HCT116 (cell line): ENCODE measurements around the gene ARID2. TPM values are rescaled to one million over a fixed set of nuclear protein-coding genes. Genes with fewer than 3 reads are reported as not detected.

Experiments
- ATAC-seq: fragments of 200-7000 bp; cut with Tn5 transposase; 2 replicates; pipeline ENCODE4 v1.9.1; 2020; ENCODE audit warnings: mild to moderate bottlenecking, moderate library complexity
- BruUV-seq: library from RNA; stranded (reverse); fragments of 400-500 nt; replicated peaks from 2 replicates; lab custom pipeline; 2021; lab: Mats Ljungman, UMichigan
- CTCF ChIA-PET: fragments of 300-600 bp; sonication (Branson Sonifier 250); formaldehyde crosslinking; loops from one replicate; lab custom pipeline; 2021; ENCODE audit warnings: antibody characterized with exemption; lab: Charles Lee
- POLR2A ChIA-PET: fragments of 300-600, 350-600 bp; sonication (Branson Sonifier 250); formaldehyde crosslinking; loops from one replicate; lab custom pipeline; 2021; ENCODE audit warnings: antibody characterized with exemption; lab: Charles Lee
- RAD21 ChIA-PET, 2 experiments: fragments of 300-600 bp; sonication (Branson Sonifier 250); formaldehyde crosslinking; loops; one replicate each; lab custom pipeline; 2023; ENCODE audit warnings: low total read pairs in 2 of 2; ENCODE audit not compliant: uncharacterized antibody in 2 of 2, unreplicated experiment in 2 of 2, low non-redundant PET in 1 of 2; lab: Charles Lee
- DNase-seq: peaks from one replicate; pipeline ENCODE4 v3.0.0-alpha.2; 2010; ENCODE audit warnings: low read depth, low spot score
- H2AFZ ChIP-seq: fragments of 200-600 bp; shearing (Covaris generic), sonication (generic); 2 replicates; pipeline ENCODE4 v1.6.1; 2017; ENCODE audit warnings: low read depth, mixed run types, mixed read lengths, antibody characterized with exemption, low read length; ENCODE audit not compliant: poor library complexity, severe bottlenecking
- H3K27ac ChIP-seq: 2 replicates; pipeline ENCODE4 v1.5.1; 2012; ENCODE audit warnings: low read depth, low read length
- H3K27me3 ChIP-seq: fragments of 200-600 bp; sonication (generic); 2 replicates; pipeline ENCODE4 v1.6.1; 2016; ENCODE audit warnings: mixed run types, low read length, mixed read lengths; ENCODE audit not compliant: insufficient read depth
- H3K36me3 ChIP-seq, 2 experiments: fragments of 200-500 bp in 1 of 2; fragments of 200-600 bp in 1 of 2; sonication (Bioruptor generic) in 1 of 2; sonication (generic) in 1 of 2; 2 replicates each; pipeline versions ENCODE4 v1.5.1 to v1.6.1; 2014 to 2016; ENCODE audit warnings: low read length in 2 of 2, inconsistent platforms in 1 of 2, mixed read lengths in 1 of 2, mixed run types in 1 of 2; ENCODE audit not compliant: insufficient read depth in 2 of 2, control insufficient read depth in 1 of 2
- H3K4me1 ChIP-seq, 2 experiments: fragments of 200-600 bp in 1 of 2; sonication (generic) in 1 of 2; 2 replicates each; pipeline versions ENCODE4 v1.5.1 to v1.6.1; 2012 to 2017; ENCODE audit warnings: low read length in 2 of 2, inconsistent platforms in 1 of 2, mild to moderate bottlenecking in 1 of 2, mixed read lengths in 1 of 2, mixed run types in 1 of 2, moderate library complexity in 1 of 2; ENCODE audit not compliant: insufficient read depth in 2 of 2, control insufficient read depth in 1 of 2
- H3K4me2 ChIP-seq: fragments of 200-600 bp; sonication (generic); 2 replicates; pipeline ENCODE4 v1.6.1; 2017; ENCODE audit warnings: mixed run types, low read length, mixed read lengths
- H3K4me3 ChIP-seq, 2 experiments: fragments of 200-600 bp in 1 of 2; sonication (generic) in 1 of 2; replicated peaks in 1 of 2; 2 replicates each; pipeline ENCODE4 v1.5.1; 2011 to 2016; ENCODE audit warnings: low read length in 2 of 2, control low read depth in 1 of 2, low read depth in 1 of 2, mild to moderate bottlenecking in 1 of 2, mixed read lengths in 1 of 2, mixed run types in 1 of 2
- H3K79me2 ChIP-seq: fragments of 200-600 bp; sonication (generic); 2 replicates; pipeline ENCODE4 v1.6.1; 2017; ENCODE audit warnings: mild to moderate bottlenecking, mixed run types, low read length, moderate library complexity, mixed read lengths; ENCODE audit not compliant: insufficient read depth
- H3K9ac ChIP-seq: fragments of 200-600 bp; sonication (generic); 2 replicates; pipeline ENCODE4 v1.6.1; 2016; ENCODE audit warnings: low read length, mixed read lengths
- H3K9me2 ChIP-seq: fragments of 200-600 bp; sonication (generic), shearing (Covaris generic); 2 replicates; pipeline ENCODE4 v1.6.1; 2017; ENCODE audit warnings: mixed run types, mild to moderate bottlenecking, moderate library complexity; ENCODE audit not compliant: insufficient read depth
- H3K9me3 ChIP-seq, 2 experiments: fragments of 200-500 bp in 1 of 2; fragments of 200-600 bp in 1 of 2; sonication (Bioruptor generic) in 1 of 2; sonication (generic) in 1 of 2; 2 replicates each; pipeline ENCODE4 v1.6.1; 2014 to 2017; ENCODE audit warnings: low read length in 2 of 2, mixed read lengths in 2 of 2, inconsistent platforms in 1 of 2, low read depth in 1 of 2, mild to moderate bottlenecking in 1 of 2, mixed run types in 1 of 2, moderate library complexity in 1 of 2; ENCODE audit not compliant: control insufficient read depth in 1 of 2, insufficient read depth in 1 of 2
- H4K20me1 ChIP-seq: fragments of 200-600 bp; sonication (generic), shearing (Covaris generic); 2 replicates; pipeline ENCODE4 v1.6.1; 2017; ENCODE audit warnings: mixed run types, mild to moderate bottlenecking, moderate library complexity; ENCODE audit not compliant: insufficient read depth
- CBX3 ChIP-seq: IDR thresholded peaks from 2 replicates; pipeline ENCODE4 v1.6.1; 2012; ENCODE audit warnings: low read depth
- CTCF ChIP-seq, 3 experiments: fragments of 200-600 bp in 1 of 3; sonication (generic) in 1 of 3; IDR thresholded peaks in 2 of 3; conservative IDR thresholded peaks in 1 of 3; 2 replicates each; pipeline ENCODE4 v1.5.1; 2012 to 2017; ENCODE audit warnings: low read depth in 2 of 3, low read length in 2 of 3, antibody characterized with exemption in 1 of 3, borderline replicate concordance in 1 of 3, control low read depth in 1 of 3, mild to moderate bottlenecking in 1 of 3, mixed read lengths in 1 of 3, mixed run types in 1 of 3, moderate library complexity in 1 of 3; ENCODE audit not compliant: insufficient read depth in 1 of 3
- EGR1 ChIP-seq: IDR thresholded peaks from 2 replicates; pipeline ENCODE4 v1.6.1; 2012; ENCODE audit warnings: low read depth
- ELF1 ChIP-seq: IDR thresholded peaks from 2 replicates; pipeline ENCODE4 v1.6.1; 2012; ENCODE audit warnings: low read depth, borderline replicate concordance
- EZH2 ChIP-seq: fragments of 200-600 bp; sonication (generic); IDR thresholded peaks from 2 replicates; pipeline ENCODE4 v1.6.1; 2017; ENCODE audit warnings: antibody characterized with exemption, mixed run types
- JUND ChIP-seq: IDR thresholded peaks from 2 replicates; pipeline ENCODE4 v1.6.1; 2012
- POLR2A ChIP-seq: IDR thresholded peaks from 2 replicates; pipeline ENCODE4 v1.7.0; 2011; ENCODE audit warnings: borderline replicate concordance; ENCODE audit not compliant: insufficient read depth, insufficient read length; ENCODE audit errors: extremely low read depth
- POLR2AphosphoS5 ChIP-seq: IDR thresholded peaks from 2 replicates; pipeline ENCODE4 v1.6.1; 2011; ENCODE audit warnings: mild to moderate bottlenecking, low read depth, low read length, moderate library complexity
- REST ChIP-seq: IDR thresholded peaks from 2 replicates; pipeline ENCODE4 v1.6.1; 2012; ENCODE audit warnings: low read depth
- SP1 ChIP-seq: IDR thresholded peaks from 2 replicates; pipeline ENCODE4 v1.6.1; 2012; ENCODE audit warnings: low read depth
- SRF ChIP-seq: IDR thresholded peaks from 2 replicates; pipeline ENCODE4 v1.6.1; 2012; ENCODE audit warnings: low read depth
- intact Hi-C: fragments of 100-400 bp; cut with micrococcal nuclease; formaldehyde crosslinking; loops from 2 replicates; pipeline ENCODE4 v1.10.0; 2022
- total RNA-seq: library from RNA; stranded (reverse); gene quantifications from one replicate; pipeline ENCODE4 v1.2.1, GENCODE V29; 2021; ENCODE audit not compliant: unreplicated experiment

Gene ARID2
- total RNA-seq, 1 experiment from 2014 or later: 30.5 TPM

- H3K9me2 ChIP-seq: no peaks in the 10 kb centered on the region
- no peak overlapping the region for H3K27ac ChIP-seq
- H3K9ac ChIP-seq: no peak overlapping the region
- no peaks in the 10 kb centered on the region for H3K27me3 ChIP-seq
- ChIA-PET CTCF (no interaction called here), RAD21 (no interaction called here), POLR2A (no interaction called here)
- H4K20me1 ChIP-seq: no peaks in the 10 kb centered on the region
- H3K4me1 ChIP-seq: no peaks in the 10 kb centered on the region
- ATAC-seq: no peak
- no peak overlapping the region for H3K4me2 ChIP-seq
- no peaks in the 10 kb centered on the region for H3K9me3 ChIP-seq
- H2AFZ ChIP-seq: no peak overlapping the region
- intact Hi-C loops: no loop called here
- peaks cover 2 to 6% of the 10 kb centered on the region in 2 experiments; a peak in 2 of 4 replicates for H3K36me3 ChIP-seq
- DNase-seq: no peak
- no TSS peak for BruUV-seq
- H3K4me3 ChIP-seq: no peak overlapping the region
- TF ChIP-seq REST: no peak
- TF ChIP-seq EZH2: no peak
- no peak for TF ChIP-seq SP1
- no peak for TF ChIP-seq SRF
- no peak for TF ChIP-seq ELF1
- TF ChIP-seq EGR1: no peak
- no peak for TF ChIP-seq POLR2AphosphoS5
- no peak for TF ChIP-seq POLR2A
- TF ChIP-seq CBX3: no peak
- TF ChIP-seq JUND: no peak
- no peak for TF ChIP-seq CTCF (IDR thresholded peaks at IDR 0.05 in 2 of 3, conservative IDR thresholded peaks at IDR 0.05 in 1 of 3; ENCODE audit: borderline replicate concordance in 1 of 3, insufficient read depth in 1 of 3, low read depth in 2 of 3, low read length in 2 of 3)
- H3K79me2 ChIP-seq: peaks cover 8% of the 10 kb centered on the region
These were observed 153.7 kb downstream of the ARID2 start for GRCh38 chr12:45883187-45883586.
